OCI-M1 (cell line): ENCODE data around the gene CBFA2T3.

Experiments used
- DNase-seq: peaks from one replicate; lab custom pipeline; 2025; lab: John Stamatoyannopoulos, UW

CBFA2T3 gene

DNA sequence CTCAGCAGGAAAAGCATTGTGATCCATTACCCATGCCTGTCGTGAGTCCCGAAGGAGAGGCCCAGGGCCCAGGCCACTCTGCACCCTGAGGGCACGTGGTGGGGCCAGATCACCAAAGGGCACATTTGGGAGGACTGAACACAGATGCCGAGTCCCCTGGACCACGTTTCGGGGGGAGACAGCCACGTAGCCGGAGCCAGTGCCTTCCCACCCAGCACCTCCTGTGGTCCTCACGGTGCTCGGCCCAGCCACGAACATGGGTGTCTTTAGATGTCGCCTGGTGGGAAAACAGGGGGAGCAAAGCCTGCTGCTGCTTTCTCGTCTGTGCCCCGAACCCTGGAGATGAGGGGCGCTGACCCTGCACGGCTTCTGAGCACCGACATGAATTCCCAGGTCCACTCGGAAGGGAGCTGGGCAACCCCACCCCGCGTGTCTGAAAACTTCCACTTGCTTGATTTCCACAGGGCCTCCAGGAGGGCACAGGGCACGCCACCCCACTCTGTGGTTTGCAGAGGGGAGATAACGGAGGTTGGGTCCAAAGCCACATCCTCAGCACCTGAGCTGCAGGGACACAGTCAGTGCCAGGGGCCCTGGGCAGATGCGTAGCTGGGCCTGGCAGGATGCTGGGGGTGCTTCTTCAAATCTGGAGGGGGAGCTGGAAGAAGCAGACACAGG lies 14.4 kb downstream of the CBFA2T3 start:
- DNase-seq: no peak

DNA sequence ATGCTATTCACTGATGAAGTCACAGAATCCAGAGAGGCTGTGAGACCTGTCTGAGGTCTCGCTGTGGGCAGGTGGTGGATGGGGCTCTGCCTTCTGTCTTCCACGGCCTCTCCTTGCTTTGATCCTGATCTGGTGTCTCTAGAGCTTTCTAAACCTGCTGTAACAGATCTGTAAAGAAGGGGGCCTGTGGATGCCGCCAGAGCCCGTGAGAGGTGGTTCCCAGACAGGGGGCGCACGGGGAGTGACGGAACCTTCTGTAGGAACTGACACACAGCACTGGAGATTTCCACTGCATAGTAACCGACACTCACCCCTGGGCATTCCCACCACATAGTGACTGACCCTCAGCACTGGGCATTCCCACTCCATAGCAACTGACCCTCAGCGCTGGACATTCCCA lies 16.0 kb downstream of the CBFA2T3 start:
- no peak for DNase-seq

DNA sequence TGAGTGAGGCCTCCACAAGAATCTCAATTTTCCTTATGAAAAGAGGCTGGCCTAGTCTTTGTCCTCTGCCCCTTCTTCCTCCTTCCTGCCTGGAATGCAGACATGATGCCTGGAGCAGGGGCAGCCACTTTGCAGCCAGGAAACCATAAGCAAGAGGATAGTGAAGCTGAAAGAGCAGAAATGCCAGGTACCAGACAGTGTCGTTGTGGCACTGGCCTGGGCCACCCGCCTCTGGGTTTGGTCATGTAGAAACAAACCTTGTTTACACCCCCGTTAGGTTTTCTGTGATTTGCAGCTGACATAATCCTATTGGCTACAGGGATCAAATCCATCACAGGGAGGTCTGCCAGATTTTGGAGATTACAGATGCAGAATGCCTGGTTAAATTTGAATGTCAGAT lies 16.5 kb downstream of the CBFA2T3 start:
- no peak for DNase-seq

DNA sequence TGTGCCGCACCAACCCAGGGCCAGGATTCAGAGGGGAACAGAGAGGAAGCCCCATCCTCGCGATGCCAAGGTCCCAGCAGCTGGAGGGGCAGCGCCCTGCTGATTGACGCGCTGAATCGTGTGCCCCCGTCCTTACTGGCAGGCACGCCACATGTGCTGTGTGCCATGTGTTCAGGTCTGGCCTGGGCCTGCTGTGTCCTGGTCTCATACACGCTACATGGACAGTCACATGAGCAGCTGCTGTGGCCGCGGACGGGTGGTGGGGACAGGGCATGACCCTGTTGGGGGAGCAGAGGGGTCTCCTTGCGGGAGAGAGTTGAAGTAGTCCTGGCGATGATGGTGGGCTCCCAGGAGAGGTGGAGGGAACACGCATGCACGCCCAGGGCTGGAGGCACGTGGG lies 18.0 kb downstream of the CBFA2T3 start:
- no peak for DNase-seq

DNA sequence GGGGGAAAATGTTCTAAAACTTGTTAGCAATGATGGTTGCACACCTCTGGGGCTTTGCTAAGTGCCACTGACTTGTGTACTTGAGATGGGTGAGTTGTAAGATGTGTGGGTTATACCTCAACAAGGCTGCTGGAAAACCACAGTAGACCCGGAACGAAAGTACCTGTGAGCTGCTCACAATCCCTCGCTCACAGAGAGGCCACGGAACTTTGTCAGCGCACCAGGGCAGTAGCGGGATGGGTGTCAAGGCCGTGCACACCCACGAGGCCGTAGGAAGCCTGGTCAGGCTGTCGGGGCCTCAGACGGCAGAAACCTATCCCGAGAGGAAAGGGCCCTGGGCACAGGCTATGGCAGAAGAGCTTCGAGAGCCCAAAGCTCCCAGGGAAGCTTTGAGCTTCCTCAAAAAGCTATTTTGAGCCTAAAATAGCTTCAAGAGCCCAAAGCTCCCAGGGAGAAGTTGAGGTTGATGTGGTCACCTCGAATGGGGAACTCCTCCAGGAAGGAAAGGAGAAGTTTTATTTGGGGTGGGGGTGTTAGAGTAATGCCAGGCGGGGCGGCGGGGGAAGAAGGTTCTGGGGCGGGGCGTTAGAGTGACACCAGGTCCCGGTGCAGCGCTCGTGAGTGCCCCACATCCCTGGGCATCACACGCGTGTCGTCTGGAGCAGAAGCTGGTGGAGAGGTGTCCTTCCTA lies 19.0 kb downstream of the CBFA2T3 start:
- DNase-seq: peak; percentile 56

DNA sequence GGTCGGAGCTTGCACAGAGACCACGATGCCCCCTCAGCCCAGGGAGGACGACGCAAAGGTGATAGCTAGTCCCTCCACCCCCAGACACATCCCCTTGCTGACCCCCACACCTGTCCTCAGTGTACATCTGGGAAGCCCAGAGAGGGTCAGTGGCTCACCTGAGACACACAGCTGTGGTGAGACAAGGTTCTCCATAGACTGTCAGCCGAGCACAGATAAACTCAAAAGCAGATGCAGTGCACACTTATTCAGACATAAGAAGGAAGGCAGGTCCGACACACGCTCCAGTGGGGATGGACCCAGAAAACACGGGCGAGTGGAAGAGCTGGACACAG lies 19.6 kb downstream of the CBFA2T3 start:
- DNase-seq: no peak

- DNase-seq: no peak
Observed at GRCh38 chr16:88956546-88957432, 20.2 kb downstream of the CBFA2T3 start.

DNA sequence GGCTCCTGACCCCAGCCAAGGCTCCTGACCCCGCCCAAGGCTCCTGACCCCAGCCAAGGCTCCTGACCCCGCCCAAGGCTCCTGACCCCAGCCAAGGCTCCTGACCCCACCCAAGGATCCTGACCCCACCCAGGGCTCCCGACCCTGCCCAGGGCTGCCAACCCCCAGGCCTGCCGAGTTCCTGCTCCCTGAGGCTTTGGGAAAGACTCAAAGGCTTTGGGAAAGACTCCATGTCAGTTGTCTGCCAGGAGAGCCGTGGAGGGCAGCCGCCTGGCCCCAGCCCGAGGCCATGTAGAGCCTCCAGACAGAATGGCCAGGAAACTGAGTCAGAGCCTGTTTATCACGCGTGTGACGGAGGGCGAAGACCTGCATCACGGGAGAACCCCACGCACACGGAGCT lies 21.1 kb downstream of the CBFA2T3 start:
- DNase-seq: no peak

- DNase-seq: no peak
Observed at GRCh38 chr16:88953003-88953690, 23.9 kb downstream of the CBFA2T3 start.

DNA sequence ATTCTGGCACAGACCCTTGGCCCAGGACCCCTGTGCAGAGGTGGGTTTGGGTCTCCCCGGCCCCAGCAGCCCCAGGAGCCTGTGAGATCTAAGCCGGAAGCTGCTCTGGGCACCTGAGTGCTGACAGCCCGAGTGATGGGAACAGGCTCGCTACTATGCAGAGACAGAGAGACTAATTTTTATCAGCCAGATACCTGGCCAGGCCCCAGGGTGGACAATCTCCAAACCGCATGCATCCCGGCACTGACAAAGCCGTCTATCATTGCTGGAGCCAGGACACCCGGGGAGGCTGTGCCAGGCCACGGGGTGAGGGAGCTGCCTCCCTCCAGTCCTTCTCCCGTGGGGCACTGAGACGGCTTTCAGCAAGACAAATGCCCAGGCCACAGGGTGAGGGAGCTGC lies 25.0 kb downstream of the CBFA2T3 start:
- DNase-seq: no peak

- no peak for DNase-seq
Observed at GRCh38 chr16:88951501-88951900, 25.5 kb downstream of the CBFA2T3 start.

- no peak for DNase-seq
Observed at GRCh38 chr16:88948781-88949490, 28.1 kb downstream of the CBFA2T3 start.

DNA sequence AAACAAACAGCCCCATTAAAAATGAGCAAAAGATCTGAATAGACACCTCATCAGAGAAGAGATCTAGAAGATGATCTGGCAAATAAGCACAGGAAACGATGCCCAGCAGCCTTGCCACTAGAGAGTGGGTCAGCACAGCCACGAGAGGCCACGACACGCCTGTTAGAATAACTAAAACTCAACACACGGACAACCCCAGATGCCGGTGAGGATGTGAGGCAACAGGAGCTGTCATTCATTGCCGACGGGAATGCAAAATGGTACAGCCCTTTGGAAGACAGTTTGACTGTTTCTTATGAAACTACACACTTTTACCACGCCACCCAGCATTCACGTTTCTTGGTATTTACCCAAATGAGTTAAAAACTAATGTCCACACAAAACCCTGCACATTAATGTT lies 31.5 kb downstream of the CBFA2T3 start:
- no peak for DNase-seq

GRCh38 chr16:88943741-88944140 lies 33.3 kb downstream of the CBFA2T3 start:
- no peak for DNase-seq

- no peak for DNase-seq
Observed at GRCh38 chr16:88943131-88943664, 33.8 kb downstream of the CBFA2T3 start.

DNA sequence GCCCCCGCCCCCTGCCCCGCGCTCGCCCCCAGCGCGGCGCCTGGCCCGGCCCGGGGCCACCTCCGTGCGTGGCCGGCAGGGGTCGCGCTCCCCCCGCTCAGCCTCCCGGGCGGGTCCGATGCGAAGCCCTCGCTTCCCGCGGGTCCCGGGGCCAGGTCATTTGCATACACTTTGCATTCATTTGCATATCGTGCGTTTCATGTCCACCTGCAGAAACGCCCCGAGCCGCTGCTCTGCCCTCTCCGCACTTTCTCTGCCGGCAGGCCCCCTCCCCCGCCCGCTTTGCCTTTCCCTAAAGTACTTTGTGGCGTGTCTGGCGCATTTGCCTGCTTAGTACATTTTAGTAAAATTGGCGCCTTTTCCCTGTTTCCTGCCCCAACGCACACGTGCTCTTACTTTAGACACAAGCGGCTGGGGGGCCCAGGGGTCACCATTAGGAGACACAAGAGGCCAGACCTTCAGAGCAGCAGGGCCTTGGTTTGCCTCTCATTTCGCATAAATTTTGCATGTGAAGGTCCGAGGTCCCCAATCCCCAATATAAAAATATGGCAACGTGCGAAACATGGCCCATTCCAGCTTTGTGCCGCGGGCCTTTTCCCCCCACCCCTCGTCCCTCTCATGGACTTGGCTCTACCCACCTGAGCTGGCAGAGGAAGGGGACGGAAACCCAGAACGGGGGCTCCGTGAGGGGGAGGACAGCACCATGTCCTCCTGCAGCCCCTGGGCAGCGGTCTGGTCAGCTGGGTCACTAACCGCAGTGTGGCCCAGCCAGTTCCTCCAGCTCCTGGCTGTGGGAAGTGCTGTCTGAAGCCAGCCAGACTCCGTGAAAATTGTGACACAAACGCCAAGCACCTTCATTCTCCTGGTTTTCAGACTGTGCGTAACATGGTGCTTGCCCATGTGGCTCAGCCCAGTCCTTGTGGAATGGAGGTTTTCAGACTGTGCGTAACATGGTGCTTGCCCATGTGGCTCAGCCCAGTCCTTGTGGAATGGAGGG lies 34.8 kb downstream of the CBFA2T3 start:
- no peak for DNase-seq

DNA sequence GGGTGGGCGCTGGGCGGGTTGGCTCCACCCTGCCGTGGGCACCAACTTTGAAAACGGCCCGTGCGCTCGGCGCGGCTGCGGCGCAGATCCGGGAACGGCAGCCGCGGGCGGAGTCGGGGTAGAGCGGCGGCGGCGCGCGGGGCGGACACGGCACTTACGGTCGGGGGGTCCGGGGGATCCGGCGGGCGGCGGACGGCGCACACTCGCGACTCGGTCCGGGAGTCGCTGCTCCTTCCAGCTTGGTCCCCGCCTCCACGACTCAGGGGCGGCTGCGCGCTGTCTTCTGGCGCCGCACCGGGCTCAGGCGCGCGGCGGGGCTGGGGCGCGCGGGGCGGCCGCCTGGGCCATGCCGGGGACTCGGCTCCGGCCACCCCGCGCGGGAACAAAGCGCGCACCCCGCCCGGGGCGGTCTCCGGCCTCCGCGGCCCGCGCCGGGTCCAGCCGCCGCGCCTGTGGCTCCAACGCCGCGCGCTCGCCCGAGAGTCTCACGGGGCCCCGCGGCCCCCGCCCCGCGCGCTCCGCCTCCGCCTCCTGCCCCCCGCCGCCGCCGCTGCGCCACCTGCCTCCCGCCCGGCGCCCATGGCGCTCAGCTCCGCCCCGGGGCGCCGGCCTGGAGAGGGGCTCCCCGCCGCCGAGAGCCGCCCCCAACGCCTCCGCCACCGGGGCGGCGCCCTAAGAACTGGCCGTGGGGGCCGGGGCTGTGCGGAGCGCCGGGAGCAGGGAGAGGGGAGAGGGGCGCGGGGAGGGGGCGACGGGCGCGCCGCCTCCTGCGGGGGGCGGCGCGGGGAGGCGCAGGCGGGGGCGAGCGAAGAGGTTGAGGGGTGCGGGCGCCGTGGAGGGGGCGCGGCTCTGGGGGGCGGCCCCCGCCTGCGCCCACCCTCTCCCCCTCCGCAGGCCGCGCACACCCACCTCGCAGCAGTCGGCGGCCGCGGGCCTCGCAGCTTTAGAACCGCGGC lies 35.9 kb downstream of the CBFA2T3 start:
- no peak for DNase-seq

GRCh38 chr16:88939972-88940861 lies 36.8 kb downstream of the CBFA2T3 start:
- DNase-seq: no peak
